ENCODE results near the gene POLR1A. TPM values are rescaled to one million over a fixed set of nuclear protein-coding genes. Genes with fewer than 3 reads are reported as not detected.

Gene POLR1A
- total RNA-seq, 2 experiments from 2014 or later, result 40.8 to 41.5 TPM

DNA sequence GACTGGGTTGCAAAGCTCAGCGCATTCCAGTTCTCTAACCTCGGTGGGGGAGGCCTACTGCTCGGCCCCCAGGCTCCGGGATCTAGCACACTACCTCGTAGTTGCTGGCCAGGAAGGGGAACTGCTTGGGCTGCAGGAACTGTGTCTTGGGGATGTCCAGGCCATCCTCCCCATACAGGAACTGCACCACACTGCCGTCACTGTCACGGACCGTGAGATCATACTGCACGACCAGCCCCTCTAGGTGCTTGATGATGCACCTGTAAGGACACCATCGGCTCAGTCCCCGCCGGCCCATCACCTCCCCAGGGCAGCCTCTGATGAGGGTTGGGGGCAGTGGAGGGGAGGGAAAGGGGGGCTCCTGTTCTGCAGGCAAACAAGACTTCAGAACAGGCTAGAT is 61.6 kb downstream of the POLR1A start:
- no peak overlapping the region for H3K4me3 Mint-ChIP-seq
- CTCF ChIA-PET, result interaction anchor here (1.8 to 12.9 kb wide), 5 partner anchors 8 to 216 kb away, joined by 4 to 161 read pairs (median 7); partner anchors contain the start of gene ST3GAL5
- no peaks in the 10 kb centered on the region for H3K9me3 Mint-ChIP-seq (ENCODE audit: insufficient read depth)
- no peaks in the 10 kb centered on the region for H3K27me3 Mint-ChIP-seq (ENCODE audit: low read depth)
- H3K27ac Mint-ChIP-seq, result no peak overlapping the region
- ATAC-seq (no peak), DNase-seq (no peak)
- POLR2A ChIA-PET, result interaction anchor here (1.1 kb wide), 1 partner anchor 8 kb away, joined by 3 read pairs; no protein-coding TSS in a partner anchor
- peaks cover 28% of the 10 kb centered on the region for H3K4me1 Mint-ChIP-seq (ENCODE audit: low read depth)
- H3K36me3 Mint-ChIP-seq (ENCODE audit: low read depth), result peaks cover 65% of the 10 kb centered on the region

- no peaks in the 10 kb centered on the region for H3K27me3 Mint-ChIP-seq (ENCODE audit: low read depth)
Observed at GRCh38 chr2:86042256-86043168, 63.2 kb downstream of the POLR1A start.

DNA sequence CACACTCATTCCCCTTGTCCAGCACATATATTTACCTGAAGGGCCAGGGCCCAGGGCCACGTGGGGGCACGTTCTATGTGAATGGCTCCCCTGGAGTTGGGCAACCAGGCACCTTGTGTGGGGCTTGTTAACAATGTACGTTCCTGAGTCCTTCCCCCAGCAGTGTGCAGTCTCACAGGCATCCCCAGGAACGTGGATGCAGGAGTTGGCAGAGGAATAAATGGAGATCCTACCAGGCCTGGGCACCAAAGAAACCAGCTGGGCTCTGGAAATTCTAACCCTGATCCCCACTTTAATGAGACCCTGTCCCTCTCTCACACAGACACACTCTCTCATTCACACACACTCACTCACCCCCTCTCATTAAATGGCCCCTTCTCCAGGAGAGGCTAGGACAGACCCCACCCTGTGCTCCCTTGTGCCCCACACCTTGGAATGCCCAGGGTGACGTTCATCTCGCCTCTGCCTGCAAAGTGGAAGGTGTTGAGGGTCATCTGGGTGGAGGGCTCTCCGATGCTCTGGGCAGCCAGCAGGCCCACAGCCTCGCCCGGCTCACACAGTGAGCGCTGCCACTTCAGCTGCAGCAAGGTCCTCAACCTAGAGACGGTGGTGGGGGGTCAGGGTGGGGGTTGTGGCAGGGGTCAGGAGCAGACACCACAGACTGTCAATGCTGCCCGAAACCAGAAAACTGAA is 65.6 kb downstream of the POLR1A start:
- Mint-ChIP-seq H3K36me3 (ENCODE audit: low read depth) (peaks cover 73% of the 10 kb centered on the region), H3K9me3 (ENCODE audit: insufficient read depth) (no peaks in the 10 kb centered on the region), H3K27ac (peak overlapping the region; percentile 95), H3K27me3 (ENCODE audit: low read depth) (no peaks in the 10 kb centered on the region), H3K4me1 (ENCODE audit: low read depth) (peaks cover 67% of the 10 kb centered on the region), H3K4me3 (no peak overlapping the region)
- ChIA-PET POLR2A (interaction anchor here (1.4 kb wide), 1 partner anchor 10 kb away, joined by 4 read pairs; no protein-coding TSS in a partner anchor), CTCF (interaction anchor here (1.3 to 12.9 kb wide), 3 partner anchors 153 to 212 kb away, joined by 4 to 161 read pairs (median 153); partner anchors contain the start of gene ST3GAL5)
- ATAC-seq (no peak), DNase-seq (no peak)

More at GRCh38 chr2:86042256-86043168, 63.2 kb downstream of the POLR1A start:
- POLR2A ChIA-PET, result no interaction called here
- no peak for DNase-seq
- Mint-ChIP-seq H3K4me3 (no peak overlapping the region), H3K9me3 (ENCODE audit: insufficient read depth) (no peaks in the 10 kb centered on the region), H3K36me3 (ENCODE audit: low read depth) (peaks cover 70% of the 10 kb centered on the region), H3K4me1 (ENCODE audit: low read depth) (peaks cover 43% of the 10 kb centered on the region), H3K27ac (peak overlapping the region; percentile 18)
- CTCF ChIA-PET, result interaction anchor here (0.7 to 12.9 kb wide), 9 partner anchors 14 to 314 kb away, joined by 3 to 161 read pairs (median 4); partner anchors contain the start of gene ST3GAL5
- no peak for ATAC-seq

DNA sequence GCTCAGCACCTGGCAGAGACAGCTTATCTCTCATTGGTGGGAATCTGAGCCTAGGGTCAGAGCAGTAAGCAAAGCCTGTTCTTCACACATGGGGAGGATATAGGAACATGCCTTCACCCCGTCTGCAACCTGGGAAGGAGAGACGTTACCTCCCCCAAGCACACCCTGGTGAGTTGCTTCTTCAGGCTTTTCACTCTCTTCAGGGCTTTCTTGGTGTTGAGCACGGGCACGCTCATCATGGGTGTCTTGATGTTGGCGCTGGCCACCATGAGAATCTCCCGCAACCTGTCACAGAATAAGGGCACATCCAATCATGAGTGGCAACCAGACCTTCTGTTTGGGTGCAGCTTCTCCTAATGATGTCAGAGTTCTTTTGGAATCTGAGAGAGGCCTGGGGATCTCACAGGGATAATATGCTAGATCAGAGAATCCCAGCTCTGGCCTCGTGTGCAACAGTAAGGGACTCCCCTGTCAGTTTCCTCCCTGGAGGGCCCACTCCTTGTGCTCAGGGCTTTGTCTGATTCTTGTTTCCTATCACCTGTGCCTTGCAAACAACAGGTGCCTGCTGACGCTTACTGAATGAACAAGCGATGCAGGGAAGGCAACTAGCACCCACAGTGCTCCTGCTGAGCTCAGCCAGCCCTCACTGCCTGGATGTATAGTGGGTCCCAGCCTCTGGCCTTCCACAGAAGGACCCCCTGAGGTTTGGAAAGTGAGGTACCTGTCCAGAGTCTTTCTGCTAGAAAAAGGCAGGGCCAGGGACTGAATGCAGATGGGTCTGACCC is 66.3 kb downstream of the POLR1A start:
- H3K4me3 Mint-ChIP-seq, result no peak overlapping the region
- H3K36me3 Mint-ChIP-seq (ENCODE audit: low read depth), result peaks cover 71% of the 10 kb centered on the region
- POLR2A ChIA-PET, result interaction anchor here (0.7 kb wide), 1 partner anchor 428 kb away, joined by 4 read pairs; the partner anchor contains the start of gene C2orf68

GRCh38 chr2:86038291-86039081 is 67.2 kb downstream of the POLR1A start:
- Mint-ChIP-seq H3K4me1 (ENCODE audit: low read depth) (peaks cover 78% of the 10 kb centered on the region), H3K27ac (peak overlapping the region; percentile 95), H3K27me3 (ENCODE audit: low read depth) (no peaks in the 10 kb centered on the region), H3K36me3 (ENCODE audit: low read depth) (peaks cover 74% of the 10 kb centered on the region), H3K4me3 (peak overlapping the region; percentile 61), H3K9me3 (ENCODE audit: insufficient read depth) (no peaks in the 10 kb centered on the region)
- DNase-seq (peak; percentile 90), ATAC-seq (peak; percentile 66)
- CTCF ChIA-PET, result interaction anchor here (1.4 to 12.9 kb wide), 5 partner anchors 30 to 211 kb away, joined by 3 to 161 read pairs (median 88); partner anchors contain the start of genes POLR1A, PTCD3 and ST3GAL5
- POLR2A ChIA-PET, result interaction anchor here (0.7 to 3.0 kb wide), 4 partner anchors 39 to 427 kb away, joined by 4 to 21 read pairs (median 12); partner anchors contain the start of gene C2orf68

More for the DNA sequence above, 66.3 kb downstream of the POLR1A start:
- DNase-seq, result no peak
- CTCF ChIA-PET, result interaction anchor here (1.4 to 12.9 kb wide), 5 partner anchors 29 to 212 kb away, joined by 3 to 161 read pairs (median 88); partner anchors contain the start of genes POLR1A, PTCD3 and ST3GAL5
- H3K27ac Mint-ChIP-seq, result peak overlapping the region; percentile 95
- no peak for ATAC-seq
- H3K9me3 Mint-ChIP-seq (ENCODE audit: insufficient read depth), result no peaks in the 10 kb centered on the region
- peaks cover 72% of the 10 kb centered on the region for H3K4me1 Mint-ChIP-seq (ENCODE audit: low read depth)
- H3K27me3 Mint-ChIP-seq (ENCODE audit: low read depth), result no peaks in the 10 kb centered on the region

- CTCF ChIA-PET, result interaction anchor here (1.0 to 12.9 kb wide), 12 partner anchors 12 to 223 kb away, joined by 3 to 161 read pairs (median 10); partner anchors contain the start of genes POLR1A, PTCD3 and ST3GAL5
- Mint-ChIP-seq H3K36me3 (ENCODE audit: low read depth) (peaks cover 75% of the 10 kb centered on the region), H3K4me3 (peak overlapping the region; percentile 61), H3K27ac (peak overlapping the region; percentile 95), H3K9me3 (ENCODE audit: insufficient read depth) (no peaks in the 10 kb centered on the region), H3K27me3 (ENCODE audit: low read depth) (no peaks in the 10 kb centered on the region), H3K4me1 (ENCODE audit: low read depth) (peaks cover 84% of the 10 kb centered on the region)
- POLR2A ChIA-PET, result interaction anchor here (1.0 to 4.0 kb wide), 7 partner anchors 38 to 753 kb away, joined by 3 to 33 read pairs (median 10); partner anchors contain the start of genes CD8A, KDM3A and ST3GAL5
- ATAC-seq (peak; percentile 7), DNase-seq (peak; percentile 41)
Observed at GRCh38 chr2:86037795-86038192, 67.9 kb downstream of the POLR1A start.

DNA sequence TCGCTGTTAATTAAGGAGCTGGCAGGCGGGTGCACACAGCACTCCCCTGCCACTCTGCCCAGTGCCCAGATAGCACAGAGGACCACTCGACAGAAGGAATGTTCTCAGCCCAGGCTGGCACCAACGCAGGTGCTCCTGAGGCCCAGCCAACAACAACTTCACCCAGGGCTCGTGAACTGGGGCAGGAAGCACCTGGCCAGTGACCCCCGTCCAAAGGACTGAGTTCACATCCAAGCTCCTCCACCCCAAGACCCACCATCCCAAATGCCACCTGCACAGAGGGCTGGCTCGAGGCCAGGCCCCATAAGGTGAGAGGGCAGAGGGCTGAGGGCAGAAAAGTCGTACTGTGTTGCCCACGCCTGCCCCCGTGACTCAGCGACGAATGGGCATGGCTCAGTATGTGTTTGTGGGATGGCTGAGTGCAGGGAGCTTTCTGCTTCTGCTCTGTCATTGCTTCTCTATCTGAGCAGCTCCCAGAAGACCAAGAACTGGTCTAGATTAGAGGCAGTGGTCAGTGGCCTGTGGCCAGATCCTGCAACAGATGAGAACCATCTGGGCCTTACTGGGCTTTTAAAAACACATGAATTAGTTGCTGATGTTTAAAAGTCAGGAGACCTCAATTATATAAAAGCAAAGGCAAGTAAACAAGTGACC is 68.4 kb downstream of the POLR1A start:
- peak overlapping the region; percentile 61 for H3K4me3 Mint-ChIP-seq
- CTCF ChIA-PET, result interaction anchor here (1.0 to 12.9 kb wide), 19 partner anchors 8 to 330 kb away, joined by 3 to 161 read pairs (median 6); partner anchors contain the start of genes POLR1A, PTCD3 and ST3GAL5
- H3K27ac Mint-ChIP-seq, result peak overlapping the region; percentile 95
- peaks cover 75% of the 10 kb centered on the region for H3K36me3 Mint-ChIP-seq (ENCODE audit: low read depth)
- H3K4me1 Mint-ChIP-seq (ENCODE audit: low read depth), result peaks cover 89% of the 10 kb centered on the region
- H3K9me3 Mint-ChIP-seq (ENCODE audit: insufficient read depth), result no peaks in the 10 kb centered on the region
- POLR2A ChIA-PET, result interaction anchor here (1.0 to 4.0 kb wide), 9 partner anchors 31 to 754 kb away, joined by 3 to 33 read pairs (median 10); partner anchors contain the start of genes CD8A, KDM3A, PTCD3 and ST3GAL5
- H3K27me3 Mint-ChIP-seq (ENCODE audit: low read depth), result no peaks in the 10 kb centered on the region
- no peak for ATAC-seq
- peak; percentile 45 for DNase-seq

DNA sequence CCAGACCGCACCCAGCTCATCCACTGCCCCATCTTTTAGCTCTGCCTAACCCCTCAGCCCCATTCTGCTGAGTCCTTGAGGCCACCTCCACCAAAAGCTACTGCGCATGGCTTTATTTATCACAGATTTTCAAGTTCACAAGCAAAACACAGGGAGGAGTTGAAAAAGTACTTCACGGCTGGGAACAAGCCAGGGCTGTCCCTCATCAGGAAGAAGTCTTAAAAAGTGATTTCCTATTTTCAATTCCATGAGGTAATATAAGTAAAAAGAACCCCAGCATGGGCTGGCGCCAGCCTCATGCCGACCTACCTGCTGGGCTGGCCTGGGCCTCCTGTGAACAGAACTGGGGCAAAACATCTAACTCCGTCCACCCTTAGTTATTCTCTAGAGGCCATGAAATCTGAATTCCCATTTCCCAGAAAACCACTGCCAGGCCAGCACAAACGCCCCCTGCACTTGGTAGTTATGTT is 69.0 kb downstream of the POLR1A start:
- DNase-seq (no peak), ATAC-seq (no peak)
- Mint-ChIP-seq H3K4me3 (peak overlapping the region; percentile 61), H3K9me3 (ENCODE audit: insufficient read depth) (no peaks in the 10 kb centered on the region), H3K27me3 (ENCODE audit: low read depth) (no peaks in the 10 kb centered on the region), H3K36me3 (ENCODE audit: low read depth) (peaks cover 74% of the 10 kb centered on the region), H3K27ac (peak overlapping the region; percentile 95), H3K4me1 (ENCODE audit: low read depth) (peaks cover 91% of the 10 kb centered on the region)
- POLR2A ChIA-PET, result interaction anchor here (0.6 to 4.0 kb wide), 12 partner anchors 31 to 754 kb away, joined by 3 to 33 read pairs (median 7); partner anchors contain the start of genes CD8A, KDM3A, PTCD3 and ST3GAL5
- CTCF ChIA-PET, result interaction anchor here (0.9 to 12.9 kb wide), 31 partner anchors 8 to 399 kb away, joined by 3 to 161 read pairs (median 5); partner anchors contain the start of gene ST3GAL5

- Mint-ChIP-seq H3K27ac (peak overlapping the region; percentile 95), H3K9me3 (ENCODE audit: insufficient read depth) (no peaks in the 10 kb centered on the region), H3K27me3 (ENCODE audit: low read depth) (no peaks in the 10 kb centered on the region), H3K36me3 (ENCODE audit: low read depth) (peaks cover 75% of the 10 kb centered on the region), H3K4me1 (ENCODE audit: low read depth) (peaks cover 85% of the 10 kb centered on the region), H3K4me3 (peak overlapping the region; percentile 61)
- ChIA-PET POLR2A (interaction anchor here (0.6 to 4.0 kb wide), 15 partner anchors 9 to 270 kb away, joined by 3 to 33 read pairs (median 5); partner anchors contain the start of genes PTCD3 and ST3GAL5), CTCF (interaction anchor here (0.7 to 12.9 kb wide), 35 partner anchors 9 to 399 kb away, joined by 3 to 161 read pairs (median 5); partner anchors contain the start of gene ST3GAL5)
- ATAC-seq (peak; percentile 48), DNase-seq (peak; percentile 81)
Observed at GRCh38 chr2:86035883-86036668, 69.6 kb downstream of the POLR1A start.

All from activated CD8-positive, alpha-beta T cell treated with anti-CD3 and anti-CD28 coated beads, Interleukin-2, amount 10 ng/mL, durations not matched to agents 7 days and 5 days (primary cell).